ENCODE results near the gene RBM34.
"Not testable (repeated sequence)": the region's sequence is repeated elsewhere in the genome, so short reads cannot be mapped to it uniquely, and the experiment has no call there.

Gene RBM34

DNA sequence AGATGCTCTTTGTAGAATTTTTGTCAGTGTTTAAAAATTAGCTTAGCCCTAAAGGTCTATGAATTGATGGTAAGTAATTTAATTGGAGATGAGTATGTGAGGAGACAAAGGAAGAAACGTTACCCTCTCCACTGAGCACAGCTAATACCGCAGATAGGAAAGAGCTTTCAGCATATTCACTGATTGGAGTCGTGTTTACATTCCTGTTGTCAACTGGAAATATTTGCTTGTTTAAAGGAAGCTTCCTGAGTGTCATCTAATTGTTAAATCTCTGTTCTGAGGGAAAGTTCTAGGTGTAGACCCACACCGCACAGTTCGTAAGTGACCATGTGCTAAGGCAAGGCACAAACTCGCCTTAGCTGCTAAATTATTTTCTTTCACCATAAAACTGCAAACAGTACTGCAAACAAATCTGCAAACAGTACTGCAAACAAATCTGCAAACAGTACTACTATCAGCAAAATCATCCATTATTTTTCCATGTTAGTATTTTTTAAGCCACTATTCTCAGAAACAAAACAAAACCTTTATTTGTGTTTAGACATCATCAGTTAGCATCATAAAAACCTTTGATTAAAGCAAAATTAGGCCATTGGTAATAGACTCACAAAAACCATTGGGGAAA is 65.0 kb downstream of the RBM34 start:
- no peak for TF ChIP-seq POLR2A (IDR thresholded peaks at IDR 0.05; ENCODE audit: low read length)
- TF ChIP-seq GATA1 (IDR thresholded peaks at IDR 0.05; ENCODE audit: low read depth, low read length) = no peak

DNA sequence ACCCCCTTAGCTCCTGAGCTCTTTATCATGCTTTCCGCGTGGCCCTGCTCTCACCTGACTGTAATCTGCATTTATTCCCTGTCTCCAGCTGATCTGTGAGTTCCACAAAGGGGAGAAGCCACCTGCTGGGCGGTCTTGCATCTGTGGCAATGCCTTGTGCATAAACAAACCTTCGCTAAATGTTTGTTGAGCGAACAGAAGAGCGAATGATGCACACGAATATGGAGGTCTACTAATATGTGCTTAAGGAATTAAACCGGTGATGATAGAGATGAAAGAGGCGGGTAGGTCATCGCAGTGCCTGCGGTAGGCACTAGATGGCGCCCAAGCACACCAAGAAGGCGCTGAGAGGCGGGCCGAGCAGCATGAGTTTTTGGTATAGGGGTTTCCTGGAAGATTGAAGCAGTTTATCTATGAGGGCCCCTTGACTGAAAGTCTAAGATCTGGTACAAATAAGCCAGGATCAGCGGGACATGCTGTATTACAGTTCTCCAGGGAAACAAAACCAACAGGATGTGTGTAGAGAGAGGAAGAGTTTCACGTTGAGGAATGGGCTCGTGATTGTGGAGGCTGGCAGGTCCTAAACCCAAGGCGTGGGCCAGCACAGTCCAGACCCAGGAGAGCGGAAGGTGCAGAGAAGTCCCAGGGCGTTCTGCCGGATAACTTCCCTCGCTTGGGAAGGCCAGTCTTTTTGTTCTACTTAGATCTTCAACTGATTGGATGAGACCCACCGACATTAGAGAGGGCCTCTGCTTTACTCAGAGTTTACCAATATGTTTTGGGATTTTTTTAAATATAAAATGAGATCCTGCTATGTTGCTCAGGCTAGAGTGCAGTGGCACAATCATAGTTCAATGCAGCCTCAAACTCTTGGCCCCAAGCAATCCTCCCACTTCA is 67.1 kb downstream of the RBM34 start:
- DNase-seq = peak; percentile 75 to 86
- TF ChIP-seq POLR2A (IDR thresholded peaks at IDR 0.05; ENCODE audit: low read length) (no peak), GATA1 (IDR thresholded peaks at IDR 0.05; ENCODE audit: low read depth, low read length) (no peak)

More for the DNA sequence above, 65.0 kb downstream of the RBM34 start:
- no peak for DNase-seq

DNA sequence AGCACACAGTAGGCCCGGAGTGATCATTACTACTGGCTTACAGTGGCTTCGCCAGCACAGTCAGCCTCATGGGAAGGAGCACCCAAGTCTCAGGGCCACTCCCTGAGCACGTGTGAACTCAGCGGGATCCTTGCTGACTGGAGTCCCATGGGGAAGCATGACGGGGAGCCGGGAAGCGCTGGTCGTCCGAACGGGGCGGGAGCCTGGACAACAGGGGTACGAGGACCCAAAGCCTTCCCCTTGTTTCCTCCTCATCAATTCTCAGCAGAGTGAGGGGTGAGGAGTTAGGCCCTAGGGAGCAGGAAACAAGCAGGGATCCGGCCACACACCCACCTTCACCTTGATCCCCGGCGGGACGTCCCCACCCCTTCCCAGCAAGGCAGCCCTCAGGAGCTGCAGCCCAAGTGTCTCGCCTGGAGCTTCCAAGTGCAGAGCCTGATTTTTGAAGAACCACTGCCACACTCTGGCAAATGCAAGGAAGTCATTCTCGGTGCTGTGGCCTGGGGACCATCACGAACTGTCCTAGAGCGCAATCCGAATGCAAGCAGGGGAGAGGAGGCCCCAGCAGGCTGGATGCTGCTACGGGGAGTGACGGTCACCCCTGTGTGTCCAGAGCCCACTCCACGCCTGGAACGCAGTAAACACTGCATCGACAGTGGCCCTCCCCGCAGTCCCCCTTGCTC is 67.9 kb downstream of the RBM34 start:
- no peak for TF ChIP-seq POLR2A (IDR thresholded peaks at IDR 0.05; ENCODE audit: low read length)
- no peak for TF ChIP-seq GATA1 (IDR thresholded peaks at IDR 0.05; ENCODE audit: low read depth, low read length)

DNA sequence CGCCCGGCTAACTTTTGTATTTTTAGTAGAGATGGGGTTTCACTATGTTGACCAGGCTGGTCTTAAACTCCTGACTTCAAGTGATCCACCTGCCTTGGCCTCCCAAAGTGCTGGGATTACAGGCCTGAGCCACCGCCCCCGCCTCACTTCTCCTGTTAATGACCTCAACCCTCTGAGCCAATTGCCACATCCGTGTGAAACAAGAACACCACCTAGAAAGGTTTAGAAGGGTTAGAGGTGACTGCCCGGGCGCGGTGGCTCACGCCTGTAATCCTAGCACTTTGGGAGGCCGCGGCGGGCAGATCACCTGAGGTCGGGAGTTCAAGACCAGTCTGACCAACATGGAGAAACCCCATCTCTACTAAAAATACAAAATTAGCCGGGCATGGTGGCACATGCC is 68.6 kb downstream of the RBM34 start:
- DNase-seq = not testable (repeated sequence)

More for the DNA sequence above, 67.9 kb downstream of the RBM34 start:
- peak; percentile 36 to 39 for DNase-seq

DNA sequence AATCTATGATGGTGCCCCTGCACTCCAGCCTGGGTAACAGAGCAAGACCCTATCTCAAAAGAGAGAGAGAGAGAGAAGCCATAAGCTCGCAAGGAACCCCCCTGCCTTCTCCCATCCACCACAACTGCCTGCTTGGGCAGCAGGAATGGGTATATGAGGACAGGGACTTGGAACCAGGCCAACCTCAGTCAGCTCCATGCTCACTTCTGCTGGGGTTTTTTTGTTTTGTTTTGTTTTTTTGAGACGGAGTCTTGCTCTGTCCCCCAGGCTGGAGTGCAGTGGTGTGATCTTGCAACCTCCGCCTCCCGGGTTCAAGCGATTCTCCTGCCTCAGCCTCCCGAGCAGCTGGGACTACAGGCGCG is 69.0 kb downstream of the RBM34 start:
- not testable (repeated sequence) for DNase-seq

DNA sequence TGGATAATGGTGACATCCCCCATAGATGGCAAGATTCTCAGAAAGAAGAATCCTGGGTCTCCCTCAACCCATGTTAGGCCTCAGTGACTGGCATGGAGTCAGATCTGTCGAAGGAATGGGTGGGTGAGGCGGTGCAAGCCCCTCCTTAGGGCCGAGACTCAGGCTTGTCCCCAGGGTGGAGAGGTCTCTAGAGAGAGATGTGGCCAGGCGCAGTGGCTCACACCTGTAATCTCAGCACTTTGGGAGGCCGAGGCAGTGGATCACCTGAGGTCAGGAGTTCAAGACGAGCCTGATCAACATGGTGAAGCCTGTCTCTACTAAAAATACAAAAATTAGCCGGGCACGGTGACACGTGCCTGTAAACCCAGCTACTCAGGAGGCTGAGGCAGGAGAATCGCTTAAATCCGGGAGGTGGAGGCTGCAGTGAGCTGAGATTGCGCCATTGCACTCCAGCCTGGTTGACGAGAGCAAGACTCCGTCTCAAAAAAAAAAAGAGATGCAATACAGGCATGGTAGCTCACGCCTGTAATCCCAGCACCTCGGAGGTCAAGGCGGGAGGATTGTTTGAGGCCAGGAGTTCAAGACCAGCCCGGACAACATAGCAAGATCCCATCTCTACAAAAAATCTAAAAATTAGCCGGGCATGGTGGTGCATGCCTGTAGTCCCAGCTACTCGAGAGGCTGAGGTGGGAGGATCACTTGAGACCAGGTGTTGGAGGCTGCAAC is 69.6 kb downstream of the RBM34 start:
- not testable (repeated sequence) for DNase-seq

DNA sequence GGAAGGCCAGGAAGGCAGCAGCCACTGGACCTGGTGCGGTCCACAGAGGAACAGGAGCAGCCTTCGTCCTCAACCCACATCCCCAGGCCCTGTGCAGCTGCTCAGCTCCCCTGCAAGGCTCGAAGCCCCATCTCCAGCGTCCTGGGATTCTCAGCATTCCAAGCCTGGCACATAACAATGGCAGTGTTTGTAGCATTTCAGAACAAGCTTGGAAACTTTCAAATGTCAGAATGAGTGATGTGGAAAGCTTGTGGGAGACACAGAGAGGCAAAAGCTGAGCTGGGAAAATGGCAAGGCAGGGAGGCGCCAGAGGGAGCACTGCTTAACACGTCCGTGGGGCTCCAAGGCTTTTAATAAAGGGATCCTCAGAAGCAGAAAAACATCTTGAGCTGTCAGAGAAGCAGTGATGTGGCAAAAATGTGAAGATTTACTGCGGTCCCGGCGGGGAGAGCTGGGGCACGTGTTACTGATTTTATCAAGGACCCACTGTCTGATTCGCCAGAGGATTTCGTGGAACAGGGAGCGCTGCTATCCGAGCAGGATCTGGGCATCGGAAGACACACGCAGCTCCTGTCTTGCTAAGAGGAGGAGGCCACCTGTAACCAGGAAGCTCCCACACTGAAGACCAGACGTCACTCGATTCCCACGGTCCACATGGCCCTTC is 70.5 kb downstream of the RBM34 start:
- TF ChIP-seq GATA1 (IDR thresholded peaks at IDR 0.05; ENCODE audit: low read depth, low read length) = no peak
- no peak for TF ChIP-seq POLR2A (IDR thresholded peaks at IDR 0.05; ENCODE audit: low read length)
- DNase-seq = peak; percentile 12 to 23

DNA sequence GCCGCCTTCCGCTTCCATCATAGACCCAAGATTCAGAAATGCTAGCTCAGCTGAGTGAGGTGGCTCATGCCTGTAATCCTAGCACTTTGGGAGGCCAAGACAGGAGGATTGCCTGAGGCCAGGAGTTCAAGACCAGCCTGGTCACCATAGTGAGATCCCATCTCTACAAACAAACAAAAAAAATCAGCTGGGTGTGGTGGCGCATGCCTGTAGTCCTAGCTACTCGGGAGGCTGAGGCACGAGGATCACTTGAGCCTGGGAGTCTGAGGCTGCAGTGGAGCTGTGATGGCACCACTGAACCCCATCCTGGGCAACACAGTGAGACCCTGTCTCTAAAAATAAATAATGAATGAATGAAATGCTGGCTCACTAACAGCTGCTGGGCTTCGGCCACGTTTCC is 72.1 kb downstream of the RBM34 start:
- DNase-seq = no peak
- TF ChIP-seq GATA1 (IDR thresholded peaks at IDR 0.05; ENCODE audit: low read depth, low read length) (no peak), POLR2A (IDR thresholded peaks at IDR 0.05; ENCODE audit: low read length) (no peak)

DNA sequence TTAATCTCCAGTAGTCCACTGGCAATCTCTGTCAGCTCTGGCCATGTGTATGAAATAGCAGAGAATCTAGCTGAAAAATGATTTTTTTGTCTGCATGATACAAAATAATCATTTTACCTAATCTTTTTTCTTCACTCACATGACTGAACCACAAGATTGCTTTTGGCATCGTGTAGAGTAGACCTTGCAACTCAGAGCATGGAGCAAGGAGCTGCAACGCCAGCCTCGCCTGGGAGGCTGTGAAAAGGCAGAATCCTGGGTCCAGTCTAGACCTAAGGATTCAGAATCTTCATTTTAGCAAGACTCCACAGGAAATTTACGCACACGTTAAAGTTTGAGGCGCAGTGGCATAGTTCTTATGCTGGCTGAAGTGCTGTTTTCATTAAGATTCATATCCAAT is 72.6 kb downstream of the RBM34 start:
- DNase-seq = no peak
- TF ChIP-seq POLR2A (IDR thresholded peaks at IDR 0.05; ENCODE audit: low read length) (no peak), GATA1 (IDR thresholded peaks at IDR 0.05; ENCODE audit: low read depth, low read length) (no peak)

DNA sequence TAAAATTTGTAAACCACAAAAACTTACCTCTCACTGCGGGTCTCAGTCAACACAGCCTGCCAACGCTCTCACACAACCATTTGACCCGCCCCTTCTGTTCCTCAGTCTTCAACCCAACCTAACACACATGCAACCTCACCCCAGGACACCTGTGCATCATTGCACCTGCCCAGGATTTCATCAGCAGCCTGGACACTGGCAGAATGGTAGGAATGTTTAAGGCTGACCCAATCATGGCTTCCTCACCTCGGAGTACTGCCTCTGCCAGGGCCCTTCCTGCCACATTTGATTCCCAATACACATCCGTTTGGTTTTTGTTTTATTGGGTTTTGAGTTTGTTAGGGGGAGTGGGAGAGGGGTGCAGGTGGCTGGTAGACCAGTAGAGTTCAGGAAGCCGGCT is 73.1 kb downstream of the RBM34 start:
- no peak for TF ChIP-seq POLR2A (IDR thresholded peaks at IDR 0.05; ENCODE audit: low read length)
- no peak for TF ChIP-seq GATA1 (IDR thresholded peaks at IDR 0.05; ENCODE audit: low read depth, low read length)
- no peak for DNase-seq

DNA sequence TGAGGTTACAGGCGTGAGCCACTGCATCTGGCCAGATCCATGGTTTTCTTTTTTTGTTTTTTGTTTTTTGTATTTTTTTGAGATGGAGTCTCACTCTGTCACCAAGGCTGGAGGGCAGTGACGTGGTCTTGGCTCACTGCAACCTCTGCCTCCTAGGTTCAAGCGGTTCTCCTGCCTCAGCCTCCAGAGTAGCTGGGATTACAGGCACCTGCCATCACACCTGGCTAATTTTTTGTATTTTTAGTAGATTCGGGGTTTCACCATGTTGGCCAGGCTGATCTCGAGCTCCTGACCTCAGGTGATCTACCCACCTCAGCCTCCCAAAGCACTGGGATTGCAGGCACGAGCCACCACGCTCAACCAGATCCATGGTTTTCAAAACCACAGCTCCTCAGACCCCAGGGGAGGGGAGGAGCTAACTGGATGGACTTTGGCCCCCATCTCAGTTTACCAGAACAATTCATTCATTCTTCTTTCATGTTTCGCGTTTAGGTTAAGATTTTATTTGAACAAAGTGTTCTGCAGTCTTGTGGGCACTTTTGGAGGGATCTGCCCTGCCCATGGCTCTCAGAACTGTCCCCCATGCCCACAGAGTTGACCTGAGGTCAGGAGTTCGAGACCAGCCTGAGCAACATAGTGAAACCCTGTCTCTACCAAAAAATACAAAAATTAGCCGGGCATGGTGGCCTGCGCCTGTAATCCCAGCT is 75.5 kb downstream of the RBM34 start:
- not testable (repeated sequence) for DNase-seq
